K562 (cell line): ENCODE data around the gene PBX2. TPM values are rescaled to one million over a fixed set of nuclear protein-coding genes. Genes with fewer than 3 reads are reported as not detected.

Experiments
- BCL6 ChIP-seq: fragments of 250-450 bp; sonication (Bioruptor Pico); IDR thresholded peaks from 2 replicates; pipeline ENCODE4 v1.4.0; 2020
- CBFA2T2 ChIP-seq: fragments of 450-650 bp; conservative IDR thresholded peaks from 2 replicates; pipeline ENCODE4 v1.6.1; 2017; ENCODE audit warnings: mild to moderate bottlenecking
- CBFA2T3 ChIP-seq: fragments of 450-650 bp; IDR thresholded peaks from 2 replicates; pipeline ENCODE4 v1.6.1; 2017
- CLOCK ChIP-seq: fragments of 250-450 bp; sonication (Bioruptor Pico); IDR thresholded peaks from 2 replicates; pipeline ENCODE4 v1.4.0; 2020; ENCODE audit warnings: mild to moderate bottlenecking, moderate library complexity, borderline replicate concordance
- CTBP1 ChIP-seq: fragments of 450-650 bp; IDR thresholded peaks from 2 replicates; pipeline ENCODE4 v1.6.1; 2016; ENCODE audit warnings: borderline replicate concordance
- HSF4 ChIP-seq: fragments of 250-450 bp; sonication (Bioruptor Pico); IDR thresholded peaks from 2 replicates; pipeline ENCODE4 v2.1.2; 2022; ENCODE audit warnings: mild to moderate bottlenecking, moderate library complexity, borderline replicate concordance
- KDM5B ChIP-seq: fragments of 200-600 bp; sonication (generic); IDR thresholded peaks from 2 replicates; pipeline ENCODE4 v1.6.1; 2012; ENCODE audit warnings: low read depth, mild to moderate bottlenecking, moderate library complexity, low read length, control low read depth, inconsistent platforms; ENCODE audit not compliant: insufficient replicate concordance
- MEF2D ChIP-seq: conservative IDR thresholded peaks from 2 replicates; pipeline ENCODE4 v1.6.1; 2016; ENCODE audit warnings: low read depth, missing genetic modification characterization, missing compliant biosample characterization
- MTA1 ChIP-seq: fragments of 450-650 bp; IDR thresholded peaks from 2 replicates; pipeline ENCODE4 v1.6.1; 2017; ENCODE audit warnings: borderline replicate concordance
- NR1H2 ChIP-seq: sonication (generic); formaldehyde crosslinking; IDR thresholded peaks from 2 replicates; pipeline ENCODE4 v1.4.0; 2020; ENCODE audit warnings: mild to moderate bottlenecking, missing genetic modification reagents
- NR4A1 ChIP-seq, 2 experiments: fragments of 250-450 bp in 1 of 2; fragments of 450-650 bp in 1 of 2; sonication (Bioruptor Pico) in 1 of 2; IDR thresholded peaks; 2 replicates each; pipeline versions ENCODE4 v1.4.0 to v1.6.1; 2016 to 2020; ENCODE audit warnings: mild to moderate bottlenecking in 2 of 2, missing compliant biosample characterization in 1 of 2, missing genetic modification characterization in 1 of 2, moderate library complexity in 1 of 2
- PHF21A ChIP-seq: fragments of 450-650 bp; IDR thresholded peaks from 2 replicates; pipeline ENCODE4 v1.6.1; 2017; ENCODE audit warnings: low read depth, borderline replicate concordance
- POLR2AphosphoS5 ChIP-seq: IDR thresholded peaks from 2 replicates; pipeline ENCODE4 v1.6.1; 2011; ENCODE audit warnings: mild to moderate bottlenecking, low read depth, low read length, moderate library complexity; ENCODE audit not compliant: control insufficient read depth, insufficient read depth
- PRDM10 ChIP-seq: fragments of 450-650 bp; IDR thresholded peaks from 2 replicates; pipeline ENCODE4 v1.6.1; 2018; ENCODE audit not compliant: partially characterized antibody
- SOX6 ChIP-seq: fragments of 450-650 bp; IDR thresholded peaks from 2 replicates; pipeline ENCODE4 v1.6.1; 2014; ENCODE audit warnings: mild to moderate bottlenecking
- YY1 ChIP-seq, 3 experiments: IDR thresholded peaks; 2 replicates each; pipeline ENCODE4 v1.6.1; 2011; ENCODE audit warnings: low read length in 2 of 3, mild to moderate bottlenecking in 2 of 3, moderate library complexity in 2 of 3, borderline replicate concordance in 1 of 3, control low read depth in 1 of 3, low read depth in 1 of 3; ENCODE audit not compliant: insufficient read depth in 3 of 3, insufficient replicate concordance in 2 of 3, control insufficient read depth in 1 of 3, insufficient read length in 1 of 3; ENCODE audit errors: extremely low read depth in 1 of 3
- ZBTB2 ChIP-seq: fragments of 450-650 bp; IDR thresholded peaks from 2 replicates; pipeline ENCODE4 v1.6.1; 2016; ENCODE audit warnings: antibody characterized with exemption
- ZNF57 ChIP-seq: fragments of 450-650 bp; formaldehyde crosslinking; IDR thresholded peaks from 2 replicates; pipeline ENCODE4 v1.4.0; 2020; ENCODE audit warnings: mild to moderate bottlenecking, moderate library complexity
- polyA plus RNA-seq, 8 experiments: library from polyadenylated mRNA; depleted of rRNA in 4 of 8; stranded (reverse) in 5 of 8; unstranded in 3 of 8; fragments of >200 nt; fragmentation: Nextera tagmentation in 2 of 8; fragmentation: Illumina TruSeq in 1 of 8; extraction: Ambion mirVana in 2 of 8; extraction: Trizol in 1 of 8; gene quantifications; 2 replicates each; pipeline versions ENCODE4 v1.2.1 to v1.2.3, GENCODE V29; 2011 to 2014; ENCODE audit warnings: inconsistent platforms in 1 of 8, missing spikeins in 1 of 8
- total RNA-seq, 7 experiments: library from RNA; depleted of rRNA in 6 of 7; stranded (reverse); fragments of >200 nt in 6 of 7; fragmentation: Illumina TruSeq in 2 of 7; extraction: Trizol in 2 of 7; gene quantifications; 2 replicates each; pipeline versions ENCODE4 v1.2.1 to v1.2.3, GENCODE V29; 2011 to 2021; ENCODE audit warnings: low replicate concordance in 1 of 7

PBX2 gene
- total and polyA plus RNA-seq, 9 of the 15 experiments (the other 6 are each of a cell fraction or from before 2014, with no cell fraction given): 1.9 to 134 (median 62.5) TPM

GRCh38 chr6:32168807-32169591 lies 21.0 kb downstream of the PBX2 start (continued):
- TF ChIP-seq CLOCK (CRISPR knock-in tag) (no peak), PRDM10 (peak; percentile 97), SOX6 (peak; percentile 18; the same call in 1 of the 2 replicates), KDM5B (peak; percentile 22), YY1 (IDR thresholded peaks at IDR 0.05; ENCODE audit: borderline replicate concordance in 1 of 3, control insufficient read depth in 1 of 3, extremely low read depth in 1 of 3, insufficient read depth in 3 of 3, insufficient read length in 1 of 3, insufficient replicate concordance in 2 of 3, low read depth in 1 of 3, low read length in 2 of 3) (peak in 1 of 3 experiments; percentile 49), CTBP1 (0 out of 2 replicates have a peak, but pooled peaks have one; percentile 39), BCL6 (CRISPR knock-in tag) (no peak), HSF4 (CRISPR knock-in tag) (0 out of 2 replicates have a peak, but pooled peaks have one; percentile 2), CBFA2T3 (peak; percentile 26; the same call in 1 of the 2 replicates), ZBTB2 (no peak; the same call in 1 of the 2 replicates), MEF2D (tag) (no peak), POLR2AphosphoS5 (peak; percentile 35), NR4A1 (CRISPR knock-in tag; IDR thresholded peaks at IDR 0.05) (no peak), NR4A1 (tag; IDR thresholded peaks at IDR 0.05) (no peak; the same call in 1 of the 2 replicates), CBFA2T2 (no peak), NR1H2 (CRISPR knock-in tag) (peak; percentile 48; the same call in 1 of the 2 replicates), ZNF57 (CRISPR knock-in tag) (0 out of 2 replicates have a peak, but pooled peaks have one; percentile 9), MTA1 (peak; percentile 36), PHF21A (peak; percentile 38; the same call in 1 of the 2 replicates)
